T-helper 17 cell (primary cell): ENCODE data around the gene SRGAP2C. TPM values are rescaled to one million over a fixed set of nuclear protein-coding genes. Genes with fewer than 3 reads are reported as not detected.
"Not testable (repeated sequence)": the region's sequence is repeated elsewhere in the genome, so short reads cannot be mapped to it uniquely, and the experiment has no call there.

ENCODE experiments used
- ATAC-seq: fragments of 150-1000 bp; cut with Tn5 transposase; 2 replicates; pipeline ENCODE4 v1.10.0; 2021; ENCODE audit warnings: mild to moderate bottlenecking, moderate library complexity
- DNase-seq, 3 donors: peaks; one replicate each; pipeline versions ENCODE4 v3.0.0 to v3.0.0-alpha.2; 2020 to 2021
- H3K9me3 ChIP-seq: one replicate; pipeline ENCODE4 v1.7.0; 2013; ENCODE audit warnings: low read length, mild to moderate bottlenecking; ENCODE audit not compliant: control insufficient read depth, poor library complexity, severe bottlenecking
- H3K27ac Mint-ChIP-seq: one replicate; pipeline ENCODE4 v1.8.0; 2022; ENCODE audit warnings: mild to moderate bottlenecking, moderate library complexity, mixed read lengths
- H3K27me3 Mint-ChIP-seq: one replicate; pipeline ENCODE4 v1.8.0; 2022; ENCODE audit warnings: mixed read lengths
- H3K36me3 Mint-ChIP-seq: one replicate; pipeline ENCODE4 v1.8.0; 2022; ENCODE audit warnings: low read depth, mixed read lengths
- H3K4me1 Mint-ChIP-seq: one replicate; pipeline ENCODE4 v1.8.0; 2022; ENCODE audit warnings: mild to moderate bottlenecking, mixed read lengths
- H3K4me3 Mint-ChIP-seq: one replicate; pipeline ENCODE4 v1.8.0; 2022; ENCODE audit warnings: mild to moderate bottlenecking, moderate library complexity, mixed read lengths
- total RNA-seq, 4 donors: library from RNA in 2 of 4; stranded (reverse) in 2 of 4; gene quantifications; one replicate each; pipeline ENCODE4 v1.2.3 and lab custom pipeline; 2022 to 2026

Gene SRGAP2C
- total RNA-seq, 2 donors from 2014 or later, result 19.7 to 31.7 TPM

- H3K27me3 Mint-ChIP-seq, H3K9me3 ChIP-seq, H3K4me3 Mint-ChIP-seq, H3K4me1 Mint-ChIP-seq, H3K36me3 Mint-ChIP-seq, ATAC-seq, H3K27ac Mint-ChIP-seq, DNase-seq: not testable (repeated sequence)
Measured at GRCh38 chr1:121283587-121284180, 98.9 kb downstream of the SRGAP2C start.

DNA sequence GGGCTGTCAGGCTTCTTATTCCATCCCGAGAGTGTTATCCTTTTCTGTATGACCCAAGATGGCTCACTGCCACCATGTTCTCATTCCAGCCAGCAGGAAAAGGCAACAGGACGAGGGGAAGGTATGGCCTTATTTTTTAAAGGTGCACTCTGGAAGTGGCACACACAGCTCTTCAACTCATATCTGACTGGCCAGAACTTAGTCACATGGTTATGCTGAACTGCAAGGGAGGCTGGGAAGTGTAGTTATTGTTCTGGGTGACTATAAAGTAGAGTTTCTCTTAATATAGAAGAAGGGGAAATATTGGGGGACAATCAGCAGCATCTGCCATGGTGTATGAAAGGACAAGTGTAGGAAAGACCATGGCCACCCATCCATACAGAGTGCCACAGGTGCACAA is 107.8 kb downstream of the SRGAP2C start:
- not testable (repeated sequence) for H3K9me3 ChIP-seq, H3K27me3 Mint-ChIP-seq, H3K27ac Mint-ChIP-seq, ATAC-seq, H3K4me1 Mint-ChIP-seq, DNase-seq, H3K4me3 Mint-ChIP-seq, H3K36me3 Mint-ChIP-seq

DNA sequence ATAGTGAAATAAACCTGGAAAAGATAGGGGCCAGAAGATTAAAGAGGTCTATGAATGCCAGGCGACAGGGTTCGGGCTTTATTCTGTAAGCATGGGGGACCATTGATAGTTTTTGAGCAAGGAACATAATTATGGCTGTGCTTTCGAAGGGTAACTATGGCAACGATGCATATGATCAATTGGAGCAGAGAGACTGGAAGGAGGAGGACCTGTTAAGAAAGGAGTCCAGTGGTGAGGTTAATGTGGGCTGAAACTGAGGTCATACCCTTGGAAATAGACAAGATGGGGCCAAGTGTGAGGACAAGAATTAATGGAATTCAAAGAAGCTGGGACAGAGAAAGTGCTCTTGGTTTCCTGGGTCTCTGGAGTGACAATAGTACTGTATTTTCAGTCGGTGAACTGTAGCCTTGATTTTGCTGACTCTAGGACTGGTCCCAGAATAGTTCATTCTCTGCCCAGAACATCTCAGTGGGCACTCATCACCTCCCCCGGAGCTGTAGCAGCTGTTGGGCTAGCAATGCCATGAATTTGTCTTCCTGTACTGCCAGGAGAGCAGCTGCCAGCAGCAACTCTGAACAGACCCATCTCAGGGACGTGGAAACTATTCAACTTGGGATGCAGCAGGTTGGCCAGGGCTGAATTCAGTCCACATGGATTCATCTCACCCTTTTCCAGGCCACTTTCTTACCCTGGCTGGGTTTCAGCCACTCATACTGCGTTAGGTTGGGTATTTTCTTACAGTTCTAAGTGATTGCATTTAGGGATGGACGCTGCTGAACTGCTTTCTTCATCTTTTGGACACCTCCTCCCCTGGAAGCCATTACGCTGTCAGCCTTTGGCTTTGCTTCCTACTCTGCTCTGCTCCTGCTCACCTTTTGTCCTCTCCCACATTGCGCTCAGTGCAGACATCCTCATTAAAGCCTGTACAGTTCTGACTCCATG is 108.8 kb downstream of the SRGAP2C start:
- not testable (repeated sequence) for H3K9me3 ChIP-seq, H3K27me3 Mint-ChIP-seq, H3K4me1 Mint-ChIP-seq, H3K36me3 Mint-ChIP-seq, H3K4me3 Mint-ChIP-seq, DNase-seq, ATAC-seq, H3K27ac Mint-ChIP-seq

GRCh38 chr1:121294205-121294570 is 109.4 kb downstream of the SRGAP2C start:
- not testable (repeated sequence) for H3K4me3 Mint-ChIP-seq, H3K27me3 Mint-ChIP-seq, DNase-seq, ATAC-seq, H3K4me1 Mint-ChIP-seq, H3K36me3 Mint-ChIP-seq, H3K9me3 ChIP-seq, H3K27ac Mint-ChIP-seq

GRCh38 chr1:121296563-121296962 is 111.8 kb downstream of the SRGAP2C start:
- not testable (repeated sequence) for ATAC-seq, H3K27me3 Mint-ChIP-seq, H3K36me3 Mint-ChIP-seq, H3K4me3 Mint-ChIP-seq, H3K27ac Mint-ChIP-seq, DNase-seq, H3K9me3 ChIP-seq, H3K4me1 Mint-ChIP-seq

- not testable (repeated sequence) for ATAC-seq, H3K4me1 Mint-ChIP-seq, DNase-seq, H3K27me3 Mint-ChIP-seq, H3K27ac Mint-ChIP-seq, H3K9me3 ChIP-seq, H3K36me3 Mint-ChIP-seq, H3K4me3 Mint-ChIP-seq
Measured at GRCh38 chr1:121298529-121298928, 113.8 kb downstream of the SRGAP2C start.

DNA sequence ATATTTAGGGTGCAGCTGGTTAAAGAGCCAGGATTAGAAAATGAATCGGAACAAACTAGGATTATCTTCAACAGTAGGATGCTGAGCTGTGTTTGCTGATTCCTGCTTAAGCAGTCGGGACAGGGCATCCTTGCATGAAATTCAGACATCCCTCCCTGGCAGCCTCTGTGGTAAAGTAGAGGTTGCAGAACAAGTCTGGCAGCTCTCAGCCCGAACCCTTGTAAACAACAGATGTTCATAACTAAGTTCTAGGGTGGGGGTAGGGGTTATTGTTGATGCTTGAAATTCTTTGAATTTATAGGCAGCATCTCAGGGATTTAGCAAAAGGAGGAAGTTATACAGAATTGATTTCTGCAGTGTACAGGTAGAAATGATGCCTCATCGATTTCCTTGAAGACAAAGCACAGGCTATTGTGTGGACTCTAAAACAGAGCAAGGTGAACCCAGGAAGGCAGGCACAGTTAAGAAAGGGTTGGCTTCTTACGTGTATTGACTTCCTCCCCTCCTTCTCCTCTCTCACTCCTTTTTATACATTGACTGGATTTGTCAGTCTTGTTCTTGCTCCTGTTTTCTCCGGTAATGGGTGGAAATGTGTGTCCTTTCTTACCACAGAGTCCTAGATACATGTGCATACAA is 114.9 kb downstream of the SRGAP2C start:
- not testable (repeated sequence) for H3K27ac Mint-ChIP-seq, H3K9me3 ChIP-seq, DNase-seq, H3K4me1 Mint-ChIP-seq, H3K36me3 Mint-ChIP-seq, H3K27me3 Mint-ChIP-seq, ATAC-seq, H3K4me3 Mint-ChIP-seq

- not testable (repeated sequence) for H3K4me1 Mint-ChIP-seq, DNase-seq
Measured at GRCh38 chr1:121301876-121302275, 117.1 kb downstream of the SRGAP2C start.

DNA sequence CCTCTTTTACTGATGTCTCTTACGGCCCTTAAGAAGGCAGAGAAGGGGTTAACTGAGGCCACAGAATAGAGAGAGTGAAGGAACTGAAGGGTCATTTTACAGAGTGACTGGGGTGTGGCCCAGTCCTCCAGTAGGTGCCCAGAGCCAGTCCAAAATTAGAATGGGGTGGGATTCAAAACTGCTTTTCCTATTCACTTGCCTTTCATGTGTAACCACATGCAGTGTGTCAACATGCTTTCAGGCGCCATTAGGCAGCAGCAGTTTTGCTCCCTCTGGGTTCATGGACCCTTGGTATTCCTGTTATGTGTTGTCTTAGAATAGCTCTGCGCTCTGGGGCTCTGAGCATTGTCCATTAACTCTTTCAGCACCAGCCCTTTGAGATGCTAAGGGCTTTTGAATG is 123.0 kb downstream of the SRGAP2C start:
- ATAC-seq, H3K4me1 Mint-ChIP-seq, H3K27ac Mint-ChIP-seq, H3K4me3 Mint-ChIP-seq, H3K36me3 Mint-ChIP-seq, H3K27me3 Mint-ChIP-seq, H3K9me3 ChIP-seq, DNase-seq: not testable (repeated sequence)

More at GRCh38 chr1:121301876-121302275, 117.1 kb downstream of the SRGAP2C start:
- not testable (repeated sequence) for H3K9me3 ChIP-seq, H3K27ac Mint-ChIP-seq, ATAC-seq, H3K36me3 Mint-ChIP-seq, H3K4me3 Mint-ChIP-seq, H3K27me3 Mint-ChIP-seq

- not testable (repeated sequence) for H3K27ac Mint-ChIP-seq, DNase-seq, H3K27me3 Mint-ChIP-seq, H3K36me3 Mint-ChIP-seq, ATAC-seq, H3K4me3 Mint-ChIP-seq, H3K9me3 ChIP-seq, H3K4me1 Mint-ChIP-seq
Measured at GRCh38 chr1:121315509-121315908, 130.7 kb downstream of the SRGAP2C start.

DNA sequence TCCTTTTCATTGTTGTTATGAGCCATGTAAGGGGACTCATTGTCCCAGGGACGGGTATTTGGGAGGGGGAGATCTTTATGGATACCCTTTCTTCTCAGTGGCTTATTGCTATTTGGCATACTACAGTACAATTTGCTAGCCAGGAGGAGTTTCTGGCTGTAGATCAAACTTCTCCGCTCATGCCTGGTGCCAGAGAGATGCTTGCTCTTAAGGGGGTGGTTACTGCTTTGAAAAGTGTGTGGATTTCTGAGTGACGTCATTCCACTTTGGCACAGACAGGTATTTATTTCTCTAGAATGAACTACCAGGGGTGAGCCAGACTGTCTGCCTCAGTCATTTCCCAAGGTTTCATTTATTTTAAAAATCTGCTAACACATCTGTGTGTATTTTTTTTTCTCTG is 131.3 kb downstream of the SRGAP2C start:
- not testable (repeated sequence) for H3K36me3 Mint-ChIP-seq, DNase-seq, ATAC-seq, H3K27me3 Mint-ChIP-seq, H3K4me1 Mint-ChIP-seq, H3K27ac Mint-ChIP-seq, H3K9me3 ChIP-seq, H3K4me3 Mint-ChIP-seq

GRCh38 chr1:121317491-121318468 is 133.0 kb downstream of the SRGAP2C start:
- DNase-seq, H3K4me3 Mint-ChIP-seq, ATAC-seq, H3K36me3 Mint-ChIP-seq, H3K27me3 Mint-ChIP-seq, H3K9me3 ChIP-seq, H3K27ac Mint-ChIP-seq, H3K4me1 Mint-ChIP-seq: not testable (repeated sequence)
